IMR-90 (cell line): Measurements from ENCODE around the gene RARS1. TPM values are rescaled to one million over a fixed set of nuclear protein-coding genes. Genes with fewer than 3 reads are reported as not detected.

ENCODE experiments used
- ATAC-seq: fragments of 200-7000 bp; cut with Tn5 transposase; 2 replicates; pipeline ENCODE4 v1.9.1; 2020; ENCODE audit warnings: low read depth, mild to moderate bottlenecking, moderate library complexity
- BruUV-seq: library from RNA; stranded (reverse); fragments of 400-500 nt; replicated peaks from 2 replicates; lab custom pipeline; 2021; lab: Mats Ljungman, UMichigan
- CTCF ChIA-PET: fragments of 300-600 bp; formaldehyde crosslinking; extraction: SDS; loops from one replicate; lab custom pipeline; 2021; ENCODE audit warnings: antibody characterized with exemption; lab: Yijun Ruan, JAX
- POLR2A ChIA-PET: fragments of 300-600 bp; sonication (Branson Sonifier 250); formaldehyde crosslinking; loops from one replicate; lab custom pipeline; 2022; ENCODE audit warnings: antibody characterized with exemption; ENCODE audit not compliant: unreplicated experiment; lab: Charles Lee
- DNase-seq: peaks from one replicate; pipeline ENCODE4 v3.0.0; 2013
- H2AFZ ChIP-seq: replicated peaks from 2 replicates; pipeline ENCODE3; 2013; ENCODE audit warnings: low read length, mild to moderate bottlenecking; ENCODE audit not compliant: poor library complexity
- H2AK5ac ChIP-seq: 2 replicates; pipeline ENCODE4 v1.6.1; 2013; ENCODE audit warnings: low read depth, low read length, inconsistent platforms
- H2AK9ac ChIP-seq: replicated peaks from 2 replicates; pipeline ENCODE3; 2013; ENCODE audit warnings: mild to moderate bottlenecking, low read depth, low read length, moderate library complexity; ENCODE audit not compliant: poor library complexity
- H2BK120ac ChIP-seq: 2 replicates; pipeline ENCODE4 v1.6.1; 2013; ENCODE audit warnings: low read depth, low read length, inconsistent platforms
- H2BK15ac ChIP-seq: 3 replicates; pipeline ENCODE4 v1.6.1; 2013; ENCODE audit warnings: low read depth, low read length, inconsistent platforms
- H2BK20ac ChIP-seq: 2 replicates; pipeline ENCODE4 v1.6.1; 2013; ENCODE audit warnings: low read depth, mild to moderate bottlenecking, inconsistent platforms, low read length, moderate library complexity
- H2BK5ac ChIP-seq: 2 replicates; pipeline ENCODE4 v1.6.1; 2013; ENCODE audit warnings: mild to moderate bottlenecking, low read depth, low read length, inconsistent platforms; ENCODE audit not compliant: poor library complexity, severe bottlenecking
- H3K14ac ChIP-seq: replicated peaks from 2 replicates; pipeline ENCODE4 v1.6.1; 2013; ENCODE audit warnings: low read depth, low read length, inconsistent platforms
- H3K18ac ChIP-seq: 2 replicates; pipeline ENCODE4 v1.6.1; 2013; ENCODE audit warnings: low read depth, low read length, control low read depth
- H3K23ac ChIP-seq: 2 replicates; pipeline ENCODE4 v1.6.1; 2013; ENCODE audit warnings: low read depth, low read length, inconsistent platforms
- H3K27ac ChIP-seq: 2 replicates; pipeline ENCODE4 v1.5.1; 2013; ENCODE audit warnings: mild to moderate bottlenecking, control low read depth, low read length; ENCODE audit not compliant: insufficient read depth
- H3K27me3 ChIP-seq: 2 replicates; pipeline ENCODE4 v1.6.1; 2013; ENCODE audit warnings: low read length; ENCODE audit not compliant: control insufficient read depth, insufficient read depth
- H3K36me3 ChIP-seq: 2 replicates; pipeline ENCODE4 v1.6.1; 2013; ENCODE audit warnings: low read length, mixed read lengths; ENCODE audit not compliant: control insufficient read depth, insufficient read depth
- H3K4ac ChIP-seq: 2 replicates; pipeline ENCODE4 v1.6.1; 2013; ENCODE audit warnings: low read depth, low read length, inconsistent platforms
- H3K4me1 ChIP-seq: 2 replicates; pipeline ENCODE4 v1.6.1; 2013; ENCODE audit warnings: low read length, mixed read lengths; ENCODE audit not compliant: control insufficient read depth, insufficient read depth
- H3K4me2 ChIP-seq: 2 replicates; pipeline ENCODE4 v1.6.1; 2013; ENCODE audit warnings: low read depth, mild to moderate bottlenecking, control low read depth, low read length, moderate library complexity
- H3K4me3 ChIP-seq: 2 replicates; pipeline ENCODE4 v1.5.1; 2013; ENCODE audit warnings: low read depth, mild to moderate bottlenecking, control low read depth, low read length, moderate library complexity; ENCODE audit not compliant: insufficient read depth
- H3K56ac ChIP-seq: 2 replicates; pipeline ENCODE4 v1.6.1; 2013; ENCODE audit warnings: low read length, inconsistent platforms; ENCODE audit not compliant: insufficient read depth; ENCODE audit errors: extremely low read depth
- H3K79me1 ChIP-seq, 2 experiments: 2 replicates each; pipeline ENCODE4 v1.6.1; 2013; ENCODE audit warnings: low read length in 2 of 2, inconsistent platforms in 1 of 2, low read depth in 1 of 2
- H3K9ac ChIP-seq: 2 replicates; pipeline ENCODE4 v1.6.1; 2013; ENCODE audit warnings: low read depth, low read length, control low read depth
- H3K9me1 ChIP-seq: 2 replicates; pipeline ENCODE4 v1.6.1; 2013; ENCODE audit warnings: low read length, inconsistent platforms; ENCODE audit not compliant: insufficient read depth
- H3K9me3 ChIP-seq: 2 replicates; pipeline ENCODE4 v1.6.1; 2013; ENCODE audit warnings: low read length; ENCODE audit not compliant: control insufficient read depth, insufficient read depth
- H4K20me1 ChIP-seq: 2 replicates; pipeline ENCODE4 v1.6.1; 2013; ENCODE audit warnings: low read length, inconsistent platforms; ENCODE audit not compliant: insufficient read depth
- H4K5ac ChIP-seq: 2 replicates; pipeline ENCODE4 v1.6.1; 2013; ENCODE audit warnings: mild to moderate bottlenecking, low read depth, low read length, control low read depth
- H4K8ac ChIP-seq, 2 experiments: 2 replicates each; pipeline ENCODE4 v1.6.1; 2013; ENCODE audit warnings: low read depth in 2 of 2, low read length in 2 of 2, control low read depth in 1 of 2, inconsistent platforms in 1 of 2
- H4K91ac ChIP-seq: 2 replicates; pipeline ENCODE4 v1.6.1; 2013; ENCODE audit warnings: low read depth, low read length, inconsistent platforms; ENCODE audit not compliant: insufficient read depth
- BHLHE40 ChIP-seq: fragments of 150-350 bp; IDR thresholded peaks from 2 replicates; pipeline ENCODE4 v1.6.1; 2016; ENCODE audit warnings: mild to moderate bottlenecking, low read depth, low read length
- CEBPB ChIP-seq: IDR thresholded peaks from 2 replicates; pipeline ENCODE4 v1.6.1; 2012; ENCODE audit warnings: low read depth, low read length, improper control_type of control experiment
- CHD1 ChIP-seq: IDR thresholded peaks from 2 replicates; pipeline ENCODE4 v1.6.1; 2012; ENCODE audit warnings: low read depth, low read length, improper control_type of control experiment
- FOS ChIP-seq: fragments of 150-350 bp; IDR thresholded peaks from 2 replicates; pipeline ENCODE4 v1.6.1; 2016; ENCODE audit warnings: low read depth, low read length
- MAFK ChIP-seq: IDR thresholded peaks from 2 replicates; pipeline ENCODE4 v1.6.1; 2012; ENCODE audit warnings: low read depth, low read length, improper control_type of control experiment
- MAZ ChIP-seq: IDR thresholded peaks from 2 replicates; pipeline ENCODE4 v1.6.1; 2012; ENCODE audit warnings: low read depth, mild to moderate bottlenecking, low read length, improper control_type of control experiment, moderate library complexity, borderline replicate concordance
- MXI1 ChIP-seq: IDR thresholded peaks from 2 replicates; pipeline ENCODE4 v1.6.1; 2012; ENCODE audit warnings: low read depth, mild to moderate bottlenecking, low read length, moderate library complexity, borderline replicate concordance
- NFE2L2 ChIP-seq: fragments of 150-350 bp; IDR thresholded peaks from 2 replicates; pipeline ENCODE4 v1.6.1; 2016; ENCODE audit warnings: low read depth, mild to moderate bottlenecking, low read length
- POLR2A ChIP-seq: IDR thresholded peaks from 2 replicates; pipeline ENCODE4 v1.6.1; 2012; ENCODE audit warnings: mild to moderate bottlenecking, low read depth, low read length
- RAD21 ChIP-seq: IDR thresholded peaks from 2 replicates; pipeline ENCODE4 v1.6.1; 2012; ENCODE audit warnings: low read length, improper control_type of control experiment
- RCOR1 ChIP-seq: IDR thresholded peaks from 2 replicates; pipeline ENCODE4 v1.6.1; 2012; ENCODE audit warnings: mild to moderate bottlenecking, low read length, improper control_type of control experiment; ENCODE audit not compliant: insufficient replicate concordance
- RFX5 ChIP-seq: IDR thresholded peaks from 2 replicates; pipeline ENCODE4 v1.8.0; 2012; ENCODE audit warnings: low read depth, mild to moderate bottlenecking, low read length, moderate library complexity
- SMC3 ChIP-seq: fragments of 150-350 bp; IDR thresholded peaks from 2 replicates; pipeline ENCODE4 v1.6.1; 2016; ENCODE audit warnings: low read depth, mild to moderate bottlenecking, antibody characterized with exemption, low read length, moderate library complexity
- USF2 ChIP-seq: fragments of 150-350 bp; IDR thresholded peaks from 2 replicates; pipeline ENCODE4 v1.6.1; 2017; ENCODE audit warnings: mild to moderate bottlenecking, antibody characterized with exemption, low read length, low read depth
- WGBS, 2 experiments: methylation state at CpG; one replicate each; pipeline versions ENCODE4 v1.1.5 to v1.1.7; 2013; ENCODE audit warnings: missing lambda C conversion rate in 2 of 2; ENCODE audit not compliant: insufficient read length in 1 of 2; ENCODE audit errors: extremely low coverage in 2 of 2; 5-methylcytosine and 5-hydroxymethylcytosine counted together
- dilution Hi-C: fragments of 300-500 bp; cut with HindIII; formaldehyde crosslinking; loops from one replicate; pipeline ENCODE4 v1.14.3; 2018; ENCODE audit warnings: low sequenced_read_pairs; ENCODE audit not compliant: unreplicated experiment
- in situ Hi-C: fragments of 300-500 bp; cut with MboI; formaldehyde crosslinking; loops from 3 replicates; pipeline ENCODE4 v1.14.3; 2019; ENCODE audit warnings: low sequenced_read_pairs, inconsistent platforms, mixed read lengths
- intact Hi-C: fragments of 100-400 bp; cut with micrococcal nuclease; formaldehyde crosslinking; loops from 2 replicates; pipeline ENCODE4 v1.10.0; 2022
- polyA plus RNA-seq, 3 experiments: library from polyadenylated mRNA; depleted of rRNA; stranded (reverse); fragments of >200 nt; gene quantifications; 2 replicates each; pipeline ENCODE4 v1.2.3, GENCODE V29; 2012; ENCODE audit warnings: low replicate concordance in 1 of 3
- total RNA-seq: library from RNA; depleted of rRNA; stranded (reverse); fragments of >200 nt; gene quantifications from 2 replicates; pipeline ENCODE4 v1.2.3, GENCODE V29; 2012
- TF ChIP-seq, protein P1 (sequence below): conservative IDR thresholded peaks from 2 replicates; pipeline ENCODE4 v1.5.1; 2012; ENCODE audit warnings: mild to moderate bottlenecking, low read depth, low read length, improper control_type of control experiment

Gene RARS1
- total and polyA plus RNA-seq, 2 of the 4 experiments (the other 2 are of a cell fraction) = 80.4 to 153 TPM

GRCh38 chr5:168529374-168530234 is 43.3 kb downstream of the RARS1 start:
- H2BK20ac ChIP-seq = no peak overlapping the region
- no peak overlapping the region for H3K18ac ChIP-seq
- CTCF ChIA-PET = no interaction called here
- H3K23ac ChIP-seq = no peak overlapping the region
- no peak overlapping the region for H3K27ac ChIP-seq
- H3K27me3 ChIP-seq = peaks cover 31% of the 10 kb centered on the region
- in situ Hi-C loops (no loop called here), intact Hi-C loops (no loop called here), dilution Hi-C loops (no loop called here)
- H3K79me1 ChIP-seq = no peaks in the 10 kb centered on the region
- H4K5ac ChIP-seq = no peak overlapping the region
- H3K36me3 ChIP-seq = no peaks in the 10 kb centered on the region
- H2AFZ ChIP-seq = peak overlapping the region; percentile 61
- H3K4me1 ChIP-seq = peaks cover 2% of the 10 kb centered on the region; the same call in 1 of the 2 replicates
- peak; percentile 33 for ATAC-seq
- DNase-seq = no peak
- no peak overlapping the region for H3K4ac ChIP-seq
- peak overlapping the region; percentile 41 for H3K4me3 ChIP-seq
- 0 out of 2 replicates have a peak, but pooled peaks cover 3% of the 10 kb centered on the region for H3K9me1 ChIP-seq
- no peak overlapping the region for H4K91ac ChIP-seq
- no peak overlapping the region for H3K9ac ChIP-seq
- H3K14ac ChIP-seq = no peak overlapping the region
- no peak overlapping the region for H2AK5ac ChIP-seq
- H4K20me1 ChIP-seq = no peaks in the 10 kb centered on the region
- H2BK120ac ChIP-seq = no peak overlapping the region
- no peak overlapping the region for H3K56ac ChIP-seq
- H2AK9ac ChIP-seq = no peak overlapping the region
- peaks cover 8% of the 10 kb centered on the region for H3K9me3 ChIP-seq
- H2BK15ac ChIP-seq = no peak overlapping the region
- H3K4me2 ChIP-seq = peak overlapping the region; percentile 84
- no TSS peak for BruUV-seq
- no peak overlapping the region for H4K8ac ChIP-seq
- H2BK5ac ChIP-seq = no peak overlapping the region
- POLR2A ChIA-PET = no interaction called here
- 19% methylated on average over 77 of the region's 125 CpGs; no CpG with 5 or more reads in 1 of the 2 experiments for WGBS, 2 experiments
- TF ChIP-seq CHD1 (no peak), NFE2L2 (no peak), SMC3 (no peak), RAD21 (no peak), MAFK (no peak), USF2 (no peak), RCOR1 (no peak), MAZ (no peak), POLR2A (no peak), BHLHE40 (no peak), RFX5 (no peak), FOS (no peak), CEBPB (no peak), MXI1 (no peak)
- TF ChIP-seq, protein P1, sequence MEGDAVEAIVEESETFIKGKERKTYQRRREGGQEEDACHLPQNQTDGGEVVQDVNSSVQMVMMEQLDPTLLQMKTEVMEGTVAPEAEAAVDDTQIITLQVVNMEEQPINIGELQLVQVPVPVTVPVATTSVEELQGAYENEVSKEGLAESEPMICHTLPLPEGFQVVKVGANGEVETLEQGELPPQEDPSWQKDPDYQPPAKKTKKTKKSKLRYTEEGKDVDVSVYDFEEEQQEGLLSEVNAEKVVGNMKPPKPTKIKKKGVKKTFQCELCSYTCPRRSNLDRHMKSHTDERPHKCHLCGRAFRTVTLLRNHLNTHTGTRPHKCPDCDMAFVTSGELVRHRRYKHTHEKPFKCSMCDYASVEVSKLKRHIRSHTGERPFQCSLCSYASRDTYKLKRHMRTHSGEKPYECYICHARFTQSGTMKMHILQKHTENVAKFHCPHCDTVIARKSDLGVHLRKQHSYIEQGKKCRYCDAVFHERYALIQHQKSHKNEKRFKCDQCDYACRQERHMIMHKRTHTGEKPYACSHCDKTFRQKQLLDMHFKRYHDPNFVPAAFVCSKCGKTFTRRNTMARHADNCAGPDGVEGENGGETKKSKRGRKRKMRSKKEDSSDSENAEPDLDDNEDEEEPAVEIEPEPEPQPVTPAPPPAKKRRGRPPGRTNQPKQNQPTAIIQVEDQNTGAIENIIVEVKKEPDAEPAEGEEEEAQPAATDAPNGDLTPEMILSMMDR = no peak
